Natural killer cell (primary cell): ENCODE measurements around the gene CTNNA2. TPM values are rescaled to one million over a fixed set of nuclear protein-coding genes. Genes with fewer than 3 reads are reported as not detected.

Experiments used
- ATAC-seq, 3 donors: fragments of 150-1000 bp in 2 of 3; fragments of 200-7000 bp in 1 of 3; cut with Tn5 transposase; 1 replicate in 1 of 3; 2 replicates in 2 of 3; pipeline ENCODE4 v1.10.0; 2021; ENCODE audit warnings: mild to moderate bottlenecking in 2 of 3, moderate library complexity in 2 of 3
- DNase-seq, 2 donors: peaks; one replicate each; pipeline versions ENCODE4 v3.0.0 to v3.0.0-alpha.2; 2013 to 2021; ENCODE audit warnings: mixed read lengths in 1 of 2
- H3K27ac ChIP-seq: one replicate; pipeline ENCODE4 v1.5.1; 2013; ENCODE audit warnings: mild to moderate bottlenecking, low read length
- H3K27me3 ChIP-seq: one replicate; pipeline ENCODE4 v1.6.1; 2013; ENCODE audit warnings: low read length; ENCODE audit not compliant: control insufficient read depth, insufficient read depth
- H3K36me3 ChIP-seq: one replicate; pipeline ENCODE4 v1.6.1; 2013; ENCODE audit warnings: low read length; ENCODE audit not compliant: control insufficient read depth, insufficient read depth
- H3K4me1 ChIP-seq: one replicate; pipeline ENCODE4 v1.6.1; 2013; ENCODE audit warnings: low read length; ENCODE audit not compliant: control insufficient read depth, insufficient read depth
- H3K4me3 ChIP-seq: one replicate; pipeline ENCODE4 v1.5.1; 2013; ENCODE audit warnings: low read length
- H3K9me3 ChIP-seq: one replicate; pipeline ENCODE4 v1.6.1; 2013; ENCODE audit warnings: low read length; ENCODE audit not compliant: control insufficient read depth, insufficient read depth
- H3K27ac Mint-ChIP-seq, 2 donors: one replicate each; pipeline ENCODE4 v1.8.0; 2022; ENCODE audit warnings: mild to moderate bottlenecking in 2 of 2, mixed read lengths in 2 of 2, moderate library complexity in 1 of 2
- H3K27me3 Mint-ChIP-seq, 2 donors: one replicate each; pipeline ENCODE4 v1.8.0; 2022; ENCODE audit warnings: low read depth in 2 of 2, mixed read lengths in 2 of 2
- H3K36me3 Mint-ChIP-seq: one replicate; pipeline ENCODE4 v1.8.0; 2022; ENCODE audit warnings: mixed read lengths
- H3K4me1 Mint-ChIP-seq, 2 donors: one replicate each; pipeline ENCODE4 v1.8.0; 2022; ENCODE audit warnings: mixed read lengths in 2 of 2
- H3K4me3 Mint-ChIP-seq: one replicate; pipeline ENCODE4 v1.8.0; 2022; ENCODE audit warnings: mild to moderate bottlenecking, moderate library complexity, mixed read lengths
- H3K9me3 Mint-ChIP-seq, 2 donors: one replicate each; pipeline ENCODE4 v1.8.0; 2022; ENCODE audit warnings: mixed read lengths in 2 of 2
- CTCF ChIP-seq: fragments of 200-600 bp; IDR thresholded peaks from one replicate; pipeline ENCODE4 v1.8.0; 2022; ENCODE audit warnings: antibody characterized with exemption
- WGBS: methylation state at CpG from one replicate; pipeline ENCODE4 v1.1.7; 2013; ENCODE audit warnings: missing lambda C conversion rate; ENCODE audit not compliant: insufficient coverage; 5-methylcytosine and 5-hydroxymethylcytosine counted together
- intact Hi-C: fragments of 100-400 bp; cut with micrococcal nuclease; formaldehyde crosslinking; loops from one replicate; pipeline ENCODE4 v1.14.2; 2022
- total RNA-seq, 4 donors: library from RNA; stranded (reverse); fragments of 120-200 nt in 1 of 4; gene quantifications; one replicate each; pipeline versions ENCODE4 v1.2.3 to v1.2.4, GENCODE V29; 2013 to 2022

Gene CTNNA2
- total RNA-seq, 3 donors from 2014 or later (not counting 1 experiment from before 2014, with no cell fraction given), result not detected

- intact Hi-C loops, result no loop called here
- Histone ChIP-seq H3K27me3 (no peaks in the 10 kb centered on the region), H3K4me3 (no peak overlapping the region), H3K36me3 (no peaks in the 10 kb centered on the region), H3K9me3 (no peaks in the 10 kb centered on the region), H3K27ac (no peak overlapping the region), H3K4me1 (no peaks in the 10 kb centered on the region)
- no peak for TF ChIP-seq CTCF
- Mint-ChIP-seq H3K36me3 (peaks cover 7% of the 10 kb centered on the region), H3K9me3 (peaks cover 9 to 11% of the 10 kb centered on the region in 2 donors), H3K27ac (no peak overlapping the region), H3K4me1 (no peaks in the 10 kb centered on the region), H3K4me3 (no peak overlapping the region), H3K27me3 (no peaks in the 10 kb centered on the region)
- ATAC-seq (no peak), DNase-seq (no peak)
- 63% methylated on average over 3 of the region's 3 CpGs for WGBS
These were observed 1004.5 kb downstream of the CTNNA2 start for GRCh38 chr2:80517316-80517715.

- Histone ChIP-seq H3K4me3 (no peak overlapping the region), H3K36me3 (no peaks in the 10 kb centered on the region), H3K27ac (no peak overlapping the region), H3K27me3 (no peaks in the 10 kb centered on the region), H3K9me3 (peaks cover under 1% of the 10 kb centered on the region), H3K4me1 (no peaks in the 10 kb centered on the region)
- WGBS, result 89% methylated on average over 3 of the region's 3 CpGs
- no peak overlapping the region for H3K4me3 Mint-ChIP-seq
- H3K36me3 Mint-ChIP-seq, result peaks cover 7% of the 10 kb centered on the region
- no peak for TF ChIP-seq CTCF
- no peak for ATAC-seq
- H3K27me3 Mint-ChIP-seq, result no peaks in the 10 kb centered on the region
- H3K4me1 Mint-ChIP-seq, result no peaks in the 10 kb centered on the region
- H3K9me3 Mint-ChIP-seq, result peaks cover 6 to 9% of the 10 kb centered on the region in 2 donors
- no peak for DNase-seq
- H3K27ac Mint-ChIP-seq, result no peak overlapping the region
- intact Hi-C loops, result no loop called here
These were observed 1006.3 kb downstream of the CTNNA2 start for GRCh38 chr2:80519121-80519643.

GRCh38 chr2:80519699-80520291, 1006.9 kb downstream of the CTNNA2 start:
- intact Hi-C loops, result no loop called here
- no peaks in the 10 kb centered on the region for H3K4me1 Mint-ChIP-seq
- H3K27me3 Mint-ChIP-seq, result no peaks in the 10 kb centered on the region
- Histone ChIP-seq H3K27me3 (no peaks in the 10 kb centered on the region), H3K9me3 (peaks cover 3% of the 10 kb centered on the region), H3K27ac (no peak overlapping the region), H3K4me3 (no peak overlapping the region), H3K4me1 (no peaks in the 10 kb centered on the region), H3K36me3 (no peaks in the 10 kb centered on the region)
- WGBS, result 89% methylated on average over 1 of the region's 1 CpG
- TF ChIP-seq CTCF, result no peak
- peaks cover 6 to 9% of the 10 kb centered on the region in 2 donors for H3K9me3 Mint-ChIP-seq
- H3K4me3 Mint-ChIP-seq, result no peak overlapping the region
- DNase-seq (no peak), ATAC-seq (no peak)
- no peak overlapping the region for H3K27ac Mint-ChIP-seq
- peaks cover 7% of the 10 kb centered on the region for H3K36me3 Mint-ChIP-seq

GRCh38 chr2:80525152-80525551, 1012.3 kb downstream of the CTNNA2 start:
- TF ChIP-seq CTCF, result no peak
- Mint-ChIP-seq H3K4me3 (no peak overlapping the region), H3K27ac (no peak overlapping the region), H3K9me3 (peaks cover 6 to 10% of the 10 kb centered on the region in 2 donors), H3K36me3 (peaks cover 6% of the 10 kb centered on the region), H3K4me1 (no peaks in the 10 kb centered on the region), H3K27me3 (no peaks in the 10 kb centered on the region)
- Histone ChIP-seq H3K27me3 (no peaks in the 10 kb centered on the region), H3K9me3 (peaks cover 3% of the 10 kb centered on the region), H3K36me3 (no peaks in the 10 kb centered on the region), H3K27ac (no peak overlapping the region), H3K4me3 (no peak overlapping the region), H3K4me1 (no peaks in the 10 kb centered on the region)
- ATAC-seq (no peak), DNase-seq (no peak)
- intact Hi-C loops, result no loop called here
- WGBS, result 66% methylated on average over 2 of the region's 2 CpGs
